Mucosa of descending colon (tissue), 3 donors: ENCODE measurements around the gene OMP. TPM values are rescaled to one million over a fixed set of nuclear protein-coding genes. Genes with fewer than 3 reads are reported as not detected.

Source experiments
- ATAC-seq: fragments of 200-7000 bp; cut with Tn5 transposase; one replicate; pipeline ENCODE4 v1.9.1; 2020; ENCODE audit warnings: mild to moderate bottlenecking, moderate library complexity
- DNase-seq, 3 donors: peaks; one replicate each; pipeline ENCODE4 v3.0.0-alpha.2; 2020
- H3K36me3 ChIP-seq: fragments of 200-600 bp; one replicate; pipeline ENCODE4 v1.8.0; 2021; ENCODE audit warnings: low read depth, mild to moderate bottlenecking
- H3K4me1 ChIP-seq: fragments of 200-600 bp; one replicate; pipeline ENCODE4 v1.8.0; 2021; ENCODE audit warnings: low read depth, mild to moderate bottlenecking
- H3K4me3 ChIP-seq: fragments of 200-600 bp; one replicate; pipeline ENCODE4 v1.8.0; 2021; ENCODE audit warnings: mild to moderate bottlenecking
- H3K9me3 ChIP-seq: fragments of 200-600 bp; one replicate; pipeline ENCODE4 v1.8.0; 2021; ENCODE audit warnings: mild to moderate bottlenecking
- CTCF ChIP-seq: fragments of 200-600 bp; IDR thresholded peaks from one replicate; pipeline ENCODE4 v1.8.0; 2022; ENCODE audit warnings: antibody characterized with exemption, mild to moderate bottlenecking
- intact Hi-C, 2 donors: fragments of 100-400 bp; cut with DNase I in 1 of 2; cut with micrococcal nuclease in 1 of 2; formaldehyde crosslinking; loops; one replicate each; pipeline versions ENCODE4 v1.11.0 to v1.11.1; 2022; cut with DNase I, micrococcal nuclease
- total RNA-seq, 3 donors: library from RNA; stranded (reverse); fragmentation: NEBNext Ultra II Directional in 2 of 3; extraction: Animal tissue kit (Norgen Biotek cat#: 25700) in 2 of 3; gene quantifications; one replicate each; pipeline versions ENCODE4 v1.2.1 to v1.2.4, GENCODE V29; 2021 to 2023
- donor health status: DM: no; HTN: no; CAD: no; lungs with moderate emphysema.
- donor health status: DM: no; HTN: no; CAD: no.
- donor health status: DM: no; HTN: yes; CAD: no.

The OMP gene
- total RNA-seq, 3 donors from 2014 or later, result 10.3 to 21.1 (median 11.3) TPM

- DNase-seq (no peak), ATAC-seq (peak; percentile 43)
- no peak for TF ChIP-seq CTCF
- intact Hi-C loops, result loop anchor here in 1 of 2 donors (5.0 kb wide), 1 partner anchor 60 kb away; no protein-coding TSS in a partner anchor
- Histone ChIP-seq H3K36me3 (peaks cover 5% of the 10 kb centered on the region), H3K9me3 (no peaks in the 10 kb centered on the region), H3K4me1 (peaks cover 19% of the 10 kb centered on the region), H3K4me3 (no peak overlapping the region)
These were observed 24.2 kb downstream of the OMP start for GRCh38 chr11:77126861-77127234.

- Histone ChIP-seq H3K4me1 (peaks cover 19% of the 10 kb centered on the region), H3K9me3 (no peaks in the 10 kb centered on the region), H3K36me3 (peaks cover 5% of the 10 kb centered on the region), H3K4me3 (no peak overlapping the region)
- DNase-seq, result peak; percentile 67 to 83 (median 76)
- peak; percentile 98 for TF ChIP-seq CTCF
- peak; percentile 81 for ATAC-seq
- intact Hi-C loops, result loop anchor here in 1 of 2 donors (5.0 kb wide), 1 partner anchor 60 kb away; no protein-coding TSS in a partner anchor
These were observed 24.7 kb downstream of the OMP start for GRCh38 chr11:77127235-77127911.

DNA sequence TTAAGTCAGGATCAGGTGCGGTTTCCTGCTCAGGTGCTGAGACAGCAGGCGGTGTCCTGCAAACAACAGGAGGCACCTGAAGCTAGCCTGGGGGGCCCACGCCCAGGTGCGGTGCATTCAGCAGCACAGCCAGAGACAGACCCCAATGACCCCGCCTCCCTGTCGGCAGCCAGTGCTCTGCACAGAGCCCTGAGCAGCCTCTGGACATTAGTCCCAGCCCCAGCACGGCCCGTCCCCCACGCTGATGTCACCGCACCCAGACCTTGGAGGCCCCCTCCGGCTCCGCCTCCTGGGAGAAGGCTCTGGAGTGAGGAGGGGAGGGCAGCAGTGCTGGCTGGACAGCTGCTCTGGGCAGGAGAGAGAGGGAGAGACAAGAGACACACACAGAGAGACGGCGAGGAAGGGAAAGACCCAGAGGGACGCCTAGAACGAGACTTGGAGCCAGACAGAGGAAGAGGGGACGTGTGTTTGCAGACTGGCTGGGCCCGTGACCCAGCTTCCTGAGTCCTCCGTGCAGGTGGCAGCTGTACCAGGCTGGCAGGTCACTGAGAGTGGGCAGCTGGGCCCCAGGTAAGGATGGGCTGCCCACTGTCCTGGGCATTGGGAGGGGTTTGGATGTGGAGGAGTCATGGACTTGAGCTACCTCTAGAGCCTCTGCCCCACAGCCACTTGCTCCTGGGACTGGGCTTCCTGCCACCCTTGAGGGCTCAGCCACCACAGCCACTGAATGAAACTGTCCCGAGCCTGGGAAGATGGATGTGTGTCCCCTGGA is 25.5 kb downstream of the OMP start, which contains the start of gene MYO7A:
Gene MYO7A, plus strand, starts transcription at position 327 of the 772 bp plus-strand sequence. CDS start 2,389 bp downstream, outside the sequence.
- intact Hi-C loops, result loop anchor here in 1 of 2 donors (5.0 kb wide), 1 partner anchor 59 kb away; no protein-coding TSS in a partner anchor
- H3K4me3 ChIP-seq, result no peak within 1 kb of the TSS
- DNase-seq (peak; percentile 48 to 65 (median 61)), ATAC-seq (peak; percentile 42)
- H3K4me1 ChIP-seq, result peaks cover 19% of the 10 kb centered on the region
- no peaks in the 10 kb centered on the region for H3K9me3 ChIP-seq
- no peak for TF ChIP-seq CTCF
- no peaks in the 10 kb centered on the region for H3K36me3 ChIP-seq

- no peak for TF ChIP-seq CTCF
- Histone ChIP-seq H3K4me1 (peaks cover 19% of the 10 kb centered on the region), H3K36me3 (no peaks in the 10 kb centered on the region), H3K4me3 (no peak overlapping the region), H3K9me3 (no peaks in the 10 kb centered on the region)
- intact Hi-C loops, result loop anchor here in 1 of 2 donors (5.0 kb wide), 1 partner anchor 58 kb away; no protein-coding TSS in a partner anchor
- ATAC-seq, result no peak
- peak in 1 of 3 donors; percentile 36 for DNase-seq
These were observed 26.6 kb downstream of the OMP start for GRCh38 chr11:77129069-77129841.
